WTC11 (cell line): ENCODE results near the gene PAK1. TPM values are rescaled to one million over a fixed set of nuclear protein-coding genes. Genes with fewer than 3 reads are reported as not detected.
A peak's percentile ranks its signal among the peaks of the same experiment; 100 is the strongest.

Experiments used
- ATAC-seq: fragments of 200-7000 bp; cut with Tn5 transposase; 2 replicates; pipeline ENCODE4 v1.10.0; 2021; ENCODE audit warnings: mild to moderate bottlenecking, moderate library complexity
- CTCF ChIA-PET: fragments of 300-600 bp; sonication (Branson Sonifier 250); formaldehyde crosslinking; loops from one replicate; lab custom pipeline; 2021; ENCODE audit warnings: antibody characterized with exemption; lab: Charles Lee
- POLR2A ChIA-PET: fragments of 350-600 bp; sonication (Branson Sonifier 250); formaldehyde crosslinking; loops from one replicate; lab custom pipeline; 2021; ENCODE audit warnings: antibody characterized with exemption; lab: Charles Lee
- DNase-seq: peaks from one replicate; pipeline ENCODE4 v3.0.0; 2021; ENCODE audit warnings: low spot score
- H3K27ac Mint-ChIP-seq: 2 replicates; pipeline ENCODE4 v1.8.0; 2021; ENCODE audit warnings: mixed read lengths
- H3K27me3 Mint-ChIP-seq: 2 replicates; pipeline ENCODE4 v1.8.0; 2021; ENCODE audit warnings: low read depth, mild to moderate bottlenecking, moderate library complexity, mixed read lengths
- H3K36me3 Mint-ChIP-seq: 2 replicates; pipeline ENCODE4 v1.8.0; 2021; ENCODE audit warnings: mixed read lengths
- H3K4me1 Mint-ChIP-seq: 2 replicates; pipeline ENCODE4 v1.8.0; 2022; ENCODE audit warnings: mixed read lengths
- H3K4me3 Mint-ChIP-seq: 2 replicates; pipeline ENCODE4 v1.8.0; 2021; ENCODE audit warnings: mild to moderate bottlenecking, moderate library complexity, mixed read lengths
- H3K9me3 Mint-ChIP-seq: 2 replicates; pipeline ENCODE4 v1.8.0; 2021; ENCODE audit warnings: mixed read lengths
- CREB1 ChIP-seq: sonication (generic); formaldehyde crosslinking; IDR thresholded peaks from 2 replicates; pipeline ENCODE4 v1.8.0; 2023; ENCODE audit warnings: mild to moderate bottlenecking, missing genetic modification reagents
- CREM ChIP-seq: sonication (generic); formaldehyde crosslinking; IDR thresholded peaks from 2 replicates; pipeline ENCODE4 v1.8.1; 2022; ENCODE audit warnings: mild to moderate bottlenecking, missing genetic modification reagents, moderate library complexity
- ELF4 ChIP-seq: sonication (generic); formaldehyde crosslinking; IDR thresholded peaks from 2 replicates; pipeline ENCODE4 v1.8.1; 2022; ENCODE audit warnings: low read depth, mild to moderate bottlenecking, moderate library complexity, missing genetic modification reagents
- EMX1 ChIP-seq: fragments of 250-450 bp; sonication (Bioruptor Pico); IDR thresholded peaks from 2 replicates; pipeline ENCODE4 v1.8.0; 2021; ENCODE audit warnings: mild to moderate bottlenecking
- ESRRA ChIP-seq: sonication (generic); formaldehyde crosslinking; IDR thresholded peaks from 2 replicates; pipeline ENCODE4 v1.8.1; 2022; ENCODE audit warnings: mild to moderate bottlenecking, missing genetic modification reagents, borderline replicate concordance
- FOXP1 ChIP-seq: sonication (generic); formaldehyde crosslinking; IDR thresholded peaks from 2 replicates; pipeline ENCODE4 v1.8.0; 2022; ENCODE audit warnings: missing genetic modification reagents, mild to moderate bottlenecking, moderate library complexity, borderline replicate concordance
- GTF2I ChIP-seq: fragments of 250-450 bp; sonication (Bioruptor Pico); conservative IDR thresholded peaks from 2 replicates; pipeline ENCODE4 v1.4.0; 2021; ENCODE audit warnings: mild to moderate bottlenecking
- HMGA2 ChIP-seq: fragments of 250-450 bp; sonication (Bioruptor Pico); IDR thresholded peaks from 2 replicates; pipeline ENCODE4 v1.4.0; 2021; ENCODE audit warnings: mild to moderate bottlenecking, moderate library complexity
- HMGXB4 ChIP-seq: sonication (generic); formaldehyde crosslinking; IDR thresholded peaks from 2 replicates; pipeline ENCODE4 v1.8.1; 2023; ENCODE audit warnings: mild to moderate bottlenecking, moderate library complexity, missing genetic modification reagents
- NFE2L1 ChIP-seq: sonication (generic); formaldehyde crosslinking; IDR thresholded peaks from 2 replicates; pipeline ENCODE4 v1.8.1; 2023; ENCODE audit warnings: missing genetic modification reagents
- NFYB ChIP-seq: sonication (generic); formaldehyde crosslinking; conservative IDR thresholded peaks from 2 replicates; pipeline ENCODE4 v1.8.0; 2022; ENCODE audit warnings: low read depth, missing genetic modification reagents
- PREB ChIP-seq: sonication (generic); formaldehyde crosslinking; IDR thresholded peaks from 2 replicates; pipeline ENCODE4 v1.8.1; 2022; ENCODE audit warnings: mild to moderate bottlenecking, missing genetic modification reagents, moderate library complexity, borderline replicate concordance
- PRRX2 ChIP-seq: fragments of 250-450 bp; sonication (Bioruptor Pico); IDR thresholded peaks from 2 replicates; pipeline ENCODE4 v1.8.0; 2021; ENCODE audit warnings: mild to moderate bottlenecking
- TCF7 ChIP-seq: sonication (generic); formaldehyde crosslinking; IDR thresholded peaks from 2 replicates; pipeline ENCODE4 v1.8.0; 2022; ENCODE audit warnings: mild to moderate bottlenecking, low read depth, missing genetic modification reagents, moderate library complexity
- TEAD4 ChIP-seq: sonication (generic); formaldehyde crosslinking; IDR thresholded peaks from 2 replicates; pipeline ENCODE4 v1.8.0; 2022; ENCODE audit warnings: mild to moderate bottlenecking, missing genetic modification reagents
- ZMAT4 ChIP-seq: fragments of 250-450 bp; sonication (Bioruptor Pico); IDR thresholded peaks from 2 replicates; pipeline ENCODE4 v1.9.0; 2021; ENCODE audit warnings: mild to moderate bottlenecking
- ZNF532 ChIP-seq: fragments of 250-450 bp; sonication (Bioruptor Pico); IDR thresholded peaks from 2 replicates; pipeline ENCODE4 v1.9.0; 2021; ENCODE audit warnings: mild to moderate bottlenecking, borderline replicate concordance
- ZNF671 ChIP-seq: fragments of 250-450 bp; sonication (Bioruptor Pico); IDR thresholded peaks from 2 replicates; pipeline ENCODE4 v1.8.0; 2021; ENCODE audit warnings: mild to moderate bottlenecking
- total RNA-seq: library from RNA; stranded (reverse); gene quantifications from 3 replicates; pipeline ENCODE4 v1.2.3, GENCODE V29; 2021

PAK1 gene
- total RNA-seq, 1 experiment from 2014 or later = 160 TPM

- H3K27ac Mint-ChIP-seq = peak overlapping the region; percentile 63
- H3K9me3 Mint-ChIP-seq = peaks cover 3% of the 10 kb centered on the region; the same call in 1 of the 2 replicates
- H3K4me1 Mint-ChIP-seq = peaks cover 40% of the 10 kb centered on the region
- ChIA-PET CTCF (no interaction called here), POLR2A (no interaction called here)
- H3K36me3 Mint-ChIP-seq = peaks cover 9% of the 10 kb centered on the region
- ATAC-seq (no peak; the same call in 1 of the 2 replicates), DNase-seq (no peak)
- no peaks in the 10 kb centered on the region for H3K27me3 Mint-ChIP-seq
- no peak overlapping the region for H3K4me3 Mint-ChIP-seq
- TF ChIP-seq NFE2L1 (CRISPR knock-in tag) = no peak
These were observed 71.7 kb downstream of the PAK1 start for GRCh38 chr11:77402218-77402556.

- no peak for DNase-seq
- Mint-ChIP-seq H3K4me1 (peaks cover 38% of the 10 kb centered on the region), H3K4me3 (no peak overlapping the region), H3K27me3 (no peaks in the 10 kb centered on the region), H3K27ac (peak overlapping the region; percentile 93), H3K36me3 (peaks cover 9% of the 10 kb centered on the region), H3K9me3 (peaks cover 3% of the 10 kb centered on the region; the same call in 1 of the 2 replicates)
- POLR2A ChIA-PET = interaction anchor here (0.6 kb wide), 1 partner anchor 347 kb away, joined by 4 read pairs; no protein-coding TSS in a partner anchor
- TF ChIP-seq ZNF671 (CRISPR knock-in tag) (no peak), TCF7 (CRISPR knock-in tag) (no peak), GTF2I (CRISPR knock-in tag) (no peak), ZNF532 (CRISPR knock-in tag) (no peak), ELF4 (CRISPR knock-in tag) (no peak), TEAD4 (CRISPR knock-in tag) (no peak), ESRRA (no peak), ZMAT4 (no peak), CREB1 (CRISPR knock-in tag) (no peak), NFE2L1 (CRISPR knock-in tag) (no peak), NFYB (CRISPR knock-in tag) (no peak)
- TF ChIP-seq, all 79 proteins: peak for 0
- CTCF ChIA-PET = no interaction called here
- no peak for ATAC-seq
These were observed 72.2 kb downstream of the PAK1 start for GRCh38 chr11:77401486-77402217.

GRCh38 chr11:77400775-77401449 lies 73.0 kb downstream of the PAK1 start:
- TF ChIP-seq ZNF671 (CRISPR knock-in tag) = no peak
- Mint-ChIP-seq H3K9me3 (peaks cover 3% of the 10 kb centered on the region; the same call in 1 of the 2 replicates), H3K4me1 (peaks cover 38% of the 10 kb centered on the region), H3K27ac (peak overlapping the region; percentile 93), H3K27me3 (no peaks in the 10 kb centered on the region), H3K36me3 (peaks cover 9% of the 10 kb centered on the region), H3K4me3 (no peak overlapping the region)
- DNase-seq = no peak
- ATAC-seq = peak; percentile 28; the same call in 1 of the 2 replicates
- POLR2A ChIA-PET = interaction anchor here (0.6 kb wide), 1 partner anchor 346 kb away, joined by 4 read pairs; no protein-coding TSS in a partner anchor
- CTCF ChIA-PET = interaction anchor here (0.6 kb wide), 1 partner anchor 167 kb away, joined by 7 read pairs; no protein-coding TSS in a partner anchor

GRCh38 chr11:77400271-77400670 lies 73.6 kb downstream of the PAK1 start:
- DNase-seq (no peak), ATAC-seq (no peak)
- H3K36me3 Mint-ChIP-seq = peaks cover 9% of the 10 kb centered on the region
- no peak overlapping the region for H3K4me3 Mint-ChIP-seq
- ChIA-PET CTCF (interaction anchor here (0.6 kb wide), 1 partner anchor 167 kb away, joined by 7 read pairs; no protein-coding TSS in a partner anchor), POLR2A (no interaction called here)
- peaks cover 38% of the 10 kb centered on the region for H3K4me1 Mint-ChIP-seq
- no peaks in the 10 kb centered on the region for H3K27me3 Mint-ChIP-seq
- peaks cover 3% of the 10 kb centered on the region; the same call in 1 of the 2 replicates for H3K9me3 Mint-ChIP-seq
- H3K27ac Mint-ChIP-seq = peak overlapping the region; percentile 20; the same call in 1 of the 2 replicates
- TF ChIP-seq HMGA2 (CRISPR knock-in tag) = no peak
- no peak for TF ChIP-seq ZMAT4
- TF ChIP-seq PRRX2 (CRISPR knock-in tag) = no peak
- no peak for TF ChIP-seq FOXP1 (CRISPR knock-in tag)
- no peak for TF ChIP-seq CREM
- no peak for TF ChIP-seq EMX1 (CRISPR knock-in tag)
- no peak for TF ChIP-seq HMGXB4 (CRISPR knock-in tag)
- no peak for TF ChIP-seq PREB (CRISPR knock-in tag)
